SK-N-SH treated with all-trans-retinoic acid at 6 μM for 48 hours (cell line): ENCODE results near the gene LAMB1.

Experiments
- BACH2 ChIP-seq: fragments of 250-450 bp; sonication (Bioruptor Pico); IDR thresholded peaks from 2 replicates; pipeline ENCODE4 v1.9.0; 2021; ENCODE audit warnings: mild to moderate bottlenecking, borderline replicate concordance
- CREB5 ChIP-seq: fragments of 250-450 bp; sonication (Bioruptor Pico); IDR thresholded peaks from 2 replicates; pipeline ENCODE4 v1.5.1; 2020; ENCODE audit warnings: low read depth, mild to moderate bottlenecking, moderate library complexity
- CSRNP3 ChIP-seq: fragments of 250-450 bp; sonication (Bioruptor Pico); IDR thresholded peaks from 2 replicates; pipeline ENCODE4 v1.5.1; 2021; ENCODE audit warnings: mild to moderate bottlenecking, moderate library complexity
- GLIS3 ChIP-seq: fragments of 250-450 bp; sonication (Bioruptor Pico); IDR thresholded peaks from 2 replicates; pipeline ENCODE4 v1.5.0; 2020; ENCODE audit warnings: mild to moderate bottlenecking, moderate library complexity
- ISL1 ChIP-seq: fragments of 250-450 bp; sonication (Bioruptor Pico); IDR thresholded peaks from 2 replicates; pipeline ENCODE4 v2.1.2; 2022; ENCODE audit warnings: mild to moderate bottlenecking, moderate library complexity
- OSR1 ChIP-seq: fragments of 250-450 bp; sonication (Bioruptor Pico); IDR thresholded peaks from 2 replicates; pipeline ENCODE4 v1.8.0; 2022; ENCODE audit warnings: moderate library complexity, mild to moderate bottlenecking, inconsistent platforms
- SNAI2 ChIP-seq: fragments of 250-450 bp; sonication (Bioruptor Pico); IDR thresholded peaks from 2 replicates; pipeline ENCODE4 v1.5.0; 2020; ENCODE audit warnings: mild to moderate bottlenecking, moderate library complexity
- ZNF565 ChIP-seq: fragments of 450-650 bp; formaldehyde crosslinking; conservative IDR thresholded peaks from 2 replicates; pipeline ENCODE4 v1.5.0; 2020; ENCODE audit warnings: low read depth, mild to moderate bottlenecking, moderate library complexity
- ZNF8 ChIP-seq: fragments of 450-650 bp; formaldehyde crosslinking; IDR thresholded peaks from 2 replicates; pipeline ENCODE4 v1.5.0; 2020; ENCODE audit warnings: mild to moderate bottlenecking, moderate library complexity
- TF ChIP-seq, protein P1 (sequence below): fragments of 250-450 bp; sonication (Bioruptor Pico); IDR thresholded peaks from 2 replicates; pipeline ENCODE4 v1.5.0; 2020; ENCODE audit warnings: mild to moderate bottlenecking, moderate library complexity
- TF ChIP-seq, protein P2 (sequence below): fragments of 250-450 bp; sonication (Bioruptor Pico); IDR thresholded peaks from 2 replicates; pipeline ENCODE4 v1.8.0; 2020; ENCODE audit warnings: mild to moderate bottlenecking, moderate library complexity, borderline replicate concordance

- TF ChIP-seq OSR1 (CRISPR knock-in tag) (no peak), GLIS3 (CRISPR knock-in tag) (no peak), ZNF8 (no peak), BACH2 (CRISPR knock-in tag) (no peak), SNAI2 (CRISPR knock-in tag) (no peak), CSRNP3 (CRISPR knock-in tag) (no peak), CREB5 (no peak), ISL1 (CRISPR knock-in tag) (no peak), ZNF565 (CRISPR knock-in tag) (no peak)
- TF ChIP-seq, protein P1, sequence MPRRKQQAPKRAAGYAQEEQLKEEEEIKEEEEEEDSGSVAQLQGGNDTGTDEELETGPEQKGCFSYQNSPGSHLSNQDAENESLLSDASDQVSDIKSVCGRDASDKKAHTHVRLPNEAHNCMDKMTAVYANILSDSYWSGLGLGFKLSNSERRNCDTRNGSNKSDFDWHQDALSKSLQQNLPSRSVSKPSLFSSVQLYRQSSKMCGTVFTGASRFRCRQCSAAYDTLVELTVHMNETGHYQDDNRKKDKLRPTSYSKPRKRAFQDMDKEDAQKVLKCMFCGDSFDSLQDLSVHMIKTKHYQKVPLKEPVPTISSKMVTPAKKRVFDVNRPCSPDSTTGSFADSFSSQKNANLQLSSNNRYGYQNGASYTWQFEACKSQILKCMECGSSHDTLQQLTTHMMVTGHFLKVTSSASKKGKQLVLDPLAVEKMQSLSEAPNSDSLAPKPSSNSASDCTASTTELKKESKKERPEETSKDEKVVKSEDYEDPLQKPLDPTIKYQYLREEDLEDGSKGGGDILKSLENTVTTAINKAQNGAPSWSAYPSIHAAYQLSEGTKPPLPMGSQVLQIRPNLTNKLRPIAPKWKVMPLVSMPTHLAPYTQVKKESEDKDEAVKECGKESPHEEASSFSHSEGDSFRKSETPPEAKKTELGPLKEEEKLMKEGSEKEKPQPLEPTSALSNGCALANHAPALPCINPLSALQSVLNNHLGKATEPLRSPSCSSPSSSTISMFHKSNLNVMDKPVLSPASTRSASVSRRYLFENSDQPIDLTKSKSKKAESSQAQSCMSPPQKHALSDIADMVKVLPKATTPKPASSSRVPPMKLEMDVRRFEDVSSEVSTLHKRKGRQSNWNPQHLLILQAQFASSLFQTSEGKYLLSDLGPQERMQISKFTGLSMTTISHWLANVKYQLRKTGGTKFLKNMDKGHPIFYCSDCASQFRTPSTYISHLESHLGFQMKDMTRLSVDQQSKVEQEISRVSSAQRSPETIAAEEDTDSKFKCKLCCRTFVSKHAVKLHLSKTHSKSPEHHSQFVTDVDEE, result no peak
- TF ChIP-seq, protein P2, sequence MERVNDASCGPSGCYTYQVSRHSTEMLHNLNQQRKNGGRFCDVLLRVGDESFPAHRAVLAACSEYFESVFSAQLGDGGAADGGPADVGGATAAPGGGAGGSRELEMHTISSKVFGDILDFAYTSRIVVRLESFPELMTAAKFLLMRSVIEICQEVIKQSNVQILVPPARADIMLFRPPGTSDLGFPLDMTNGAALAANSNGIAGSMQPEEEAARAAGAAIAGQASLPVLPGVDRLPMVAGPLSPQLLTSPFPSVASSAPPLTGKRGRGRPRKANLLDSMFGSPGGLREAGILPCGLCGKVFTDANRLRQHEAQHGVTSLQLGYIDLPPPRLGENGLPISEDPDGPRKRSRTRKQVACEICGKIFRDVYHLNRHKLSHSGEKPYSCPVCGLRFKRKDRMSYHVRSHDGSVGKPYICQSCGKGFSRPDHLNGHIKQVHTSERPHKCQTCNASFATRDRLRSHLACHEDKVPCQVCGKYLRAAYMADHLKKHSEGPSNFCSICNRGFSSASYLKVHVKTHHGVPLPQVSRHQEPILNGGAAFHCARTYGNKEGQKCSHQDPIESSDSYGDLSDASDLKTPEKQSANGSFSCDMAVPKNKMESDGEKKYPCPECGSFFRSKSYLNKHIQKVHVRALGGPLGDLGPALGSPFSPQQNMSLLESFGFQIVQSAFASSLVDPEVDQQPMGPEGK (CRISPR knock-in tag), result no peak
Observed at GRCh38 chr7:108051454-108051853, 48.5 kb upstream of the LAMB1 start.
